Kidney glomerular epithelial cell (primary cell): ENCODE measurements around the gene CSF1.
A peak's percentile ranks its signal among the peaks of the same experiment; 100 is the strongest.

Experiments used
- DNase-seq: peaks from one replicate; lab custom pipeline; 2025; lab: John Stamatoyannopoulos, UW

CSF1 gene

GRCh38 chr1:109979489-109980091 is 68.9 kb downstream of the CSF1 start:
- peak; percentile 45 for DNase-seq
